ENCODE data around the gene PPP4R3A.

DNA sequence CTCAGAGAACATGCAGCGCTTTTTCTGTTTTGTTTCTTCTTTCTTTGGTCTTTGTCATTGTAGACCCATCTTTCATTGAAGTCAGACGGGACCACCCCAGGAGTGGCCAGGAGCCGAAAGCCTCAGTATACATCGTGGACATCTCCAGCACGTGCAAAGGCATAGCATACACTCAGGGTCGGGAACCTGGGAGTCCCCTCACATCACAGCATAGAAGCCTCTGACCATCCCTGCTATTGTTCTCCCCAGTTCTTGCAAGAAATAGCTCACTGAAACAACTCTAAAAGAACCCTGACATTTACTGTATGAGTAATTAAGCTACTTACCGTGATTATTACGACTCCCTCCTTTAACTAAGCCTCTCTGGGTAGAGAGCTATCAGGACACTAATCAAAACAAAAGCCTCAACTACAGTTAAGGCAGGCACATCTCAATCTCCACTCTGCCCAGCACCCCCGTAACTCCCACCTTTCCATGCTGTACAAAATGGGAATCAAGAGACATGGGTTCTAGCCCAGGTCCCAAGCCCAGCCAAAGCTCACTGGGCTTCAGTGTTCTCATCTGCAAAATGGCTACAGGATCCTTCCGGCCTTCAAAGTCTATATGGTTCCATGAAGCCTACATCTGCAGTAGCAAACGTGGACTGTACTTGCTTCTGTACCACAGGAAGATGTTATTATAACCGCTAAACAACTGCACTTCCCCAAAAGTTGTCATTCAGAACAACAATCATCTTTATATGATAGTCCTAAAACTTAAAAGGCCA lies 99.2 kb downstream of the PPP4R3A start:
- TF ChIP-seq, protein P1, sequence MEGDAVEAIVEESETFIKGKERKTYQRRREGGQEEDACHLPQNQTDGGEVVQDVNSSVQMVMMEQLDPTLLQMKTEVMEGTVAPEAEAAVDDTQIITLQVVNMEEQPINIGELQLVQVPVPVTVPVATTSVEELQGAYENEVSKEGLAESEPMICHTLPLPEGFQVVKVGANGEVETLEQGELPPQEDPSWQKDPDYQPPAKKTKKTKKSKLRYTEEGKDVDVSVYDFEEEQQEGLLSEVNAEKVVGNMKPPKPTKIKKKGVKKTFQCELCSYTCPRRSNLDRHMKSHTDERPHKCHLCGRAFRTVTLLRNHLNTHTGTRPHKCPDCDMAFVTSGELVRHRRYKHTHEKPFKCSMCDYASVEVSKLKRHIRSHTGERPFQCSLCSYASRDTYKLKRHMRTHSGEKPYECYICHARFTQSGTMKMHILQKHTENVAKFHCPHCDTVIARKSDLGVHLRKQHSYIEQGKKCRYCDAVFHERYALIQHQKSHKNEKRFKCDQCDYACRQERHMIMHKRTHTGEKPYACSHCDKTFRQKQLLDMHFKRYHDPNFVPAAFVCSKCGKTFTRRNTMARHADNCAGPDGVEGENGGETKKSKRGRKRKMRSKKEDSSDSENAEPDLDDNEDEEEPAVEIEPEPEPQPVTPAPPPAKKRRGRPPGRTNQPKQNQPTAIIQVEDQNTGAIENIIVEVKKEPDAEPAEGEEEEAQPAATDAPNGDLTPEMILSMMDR (IDR thresholded peaks at IDR 0.05), result no peak
- no peak for TF ChIP-seq POLR2A (IDR thresholded peaks at IDR 0.05)
- TF ChIP-seq POLR2AphosphoS5 (IDR thresholded peaks at IDR 0.05), result no peak

Data from breast epithelium (tissue), 3 donors.